ENCODE data around the gene SOX15.

SOX15 gene

GRCh38 chr17:7553356-7553755, 36.5 kb downstream of the SOX15 start:
- no peaks in the 10 kb centered on the region for H3K27me3 ChIP-seq (ENCODE audit: insufficient read depth, poor library complexity, severe bottlenecking)
- H3K9me3 ChIP-seq (ENCODE audit: severe bottlenecking), result no peaks in the 10 kb centered on the region
- H3K36me3 ChIP-seq (ENCODE audit: low read depth), result no peaks in the 10 kb centered on the region
- no peak overlapping the region for H3K27ac ChIP-seq (ENCODE audit: poor library complexity, severe bottlenecking)
- ATAC-seq (ENCODE audit: low read depth), result no peak
- no peak overlapping the region for H3K4me3 ChIP-seq (ENCODE audit: severe bottlenecking)
- H3K4me1 ChIP-seq (ENCODE audit: insufficient read depth, poor library complexity, severe bottlenecking), result peaks cover 1% of the 10 kb centered on the region
- TF ChIP-seq CTCF (IDR thresholded peaks at IDR 0.05; ENCODE audit: poor library complexity, severe bottlenecking), result no peak
- no peak for DNase-seq (ENCODE audit: low spot score)

GRCh38 chr17:7552621-7553051, 37.3 kb downstream of the SOX15 start:
- no peak for ATAC-seq (ENCODE audit: low read depth)
- no peaks in the 10 kb centered on the region for H3K4me1 ChIP-seq (ENCODE audit: insufficient read depth, poor library complexity, severe bottlenecking)
- DNase-seq (ENCODE audit: low spot score), result no peak

GRCh38 chr17:7551396-7551795, 38.5 kb downstream of the SOX15 start:
- Histone ChIP-seq H3K9me3 (ENCODE audit: severe bottlenecking) (no peaks in the 10 kb centered on the region), H3K4me3 (ENCODE audit: severe bottlenecking) (no peak overlapping the region), H3K4me1 (ENCODE audit: insufficient read depth, poor library complexity, severe bottlenecking) (no peaks in the 10 kb centered on the region), H3K27ac (ENCODE audit: poor library complexity, severe bottlenecking) (no peak overlapping the region), H3K27me3 (ENCODE audit: insufficient read depth, poor library complexity, severe bottlenecking) (no peaks in the 10 kb centered on the region), H3K36me3 (ENCODE audit: low read depth) (no peaks in the 10 kb centered on the region)
- ATAC-seq (ENCODE audit: low read depth) (no peak), DNase-seq (ENCODE audit: low spot score) (no peak)
- TF ChIP-seq CTCF (IDR thresholded peaks at IDR 0.05; ENCODE audit: poor library complexity, severe bottlenecking), result no peak

More at GRCh38 chr17:7552621-7553051, 37.3 kb downstream of the SOX15 start:
- no peak for TF ChIP-seq CTCF (IDR thresholded peaks at IDR 0.05; ENCODE audit: poor library complexity, severe bottlenecking)
- Histone ChIP-seq H3K27ac (ENCODE audit: poor library complexity, severe bottlenecking) (no peak overlapping the region), H3K4me3 (ENCODE audit: severe bottlenecking) (no peak overlapping the region), H3K36me3 (ENCODE audit: low read depth) (no peaks in the 10 kb centered on the region), H3K9me3 (ENCODE audit: severe bottlenecking) (no peaks in the 10 kb centered on the region), H3K27me3 (ENCODE audit: insufficient read depth, poor library complexity, severe bottlenecking) (no peaks in the 10 kb centered on the region)

GRCh38 chr17:7550344-7550743, 39.5 kb downstream of the SOX15 start:
- no peak for DNase-seq (ENCODE audit: low spot score)
- Histone ChIP-seq H3K27me3 (ENCODE audit: insufficient read depth, poor library complexity, severe bottlenecking) (no peaks in the 10 kb centered on the region), H3K9me3 (ENCODE audit: severe bottlenecking) (no peaks in the 10 kb centered on the region), H3K4me1 (ENCODE audit: insufficient read depth, poor library complexity, severe bottlenecking) (no peaks in the 10 kb centered on the region), H3K4me3 (ENCODE audit: severe bottlenecking) (no peak overlapping the region), H3K27ac (ENCODE audit: poor library complexity, severe bottlenecking) (no peak overlapping the region), H3K36me3 (ENCODE audit: low read depth) (no peaks in the 10 kb centered on the region)
- TF ChIP-seq CTCF (IDR thresholded peaks at IDR 0.05; ENCODE audit: poor library complexity, severe bottlenecking), result no peak
- no peak for ATAC-seq (ENCODE audit: low read depth)

- H3K27ac ChIP-seq (ENCODE audit: poor library complexity, severe bottlenecking), result peak overlapping the region; percentile 39
Observed at GRCh38 chr17:7549401-7550055, 40.4 kb downstream of the SOX15 start.

More at GRCh38 chr17:7549401-7550055, 40.4 kb downstream of the SOX15 start:
- H3K4me1 ChIP-seq (ENCODE audit: insufficient read depth, poor library complexity, severe bottlenecking), result no peaks in the 10 kb centered on the region
- peak overlapping the region; percentile 32 for H3K4me3 ChIP-seq (ENCODE audit: severe bottlenecking)
- H3K9me3 ChIP-seq (ENCODE audit: severe bottlenecking), result no peaks in the 10 kb centered on the region
- no peaks in the 10 kb centered on the region for H3K27me3 ChIP-seq (ENCODE audit: insufficient read depth, poor library complexity, severe bottlenecking)
- peak; percentile 44 for ATAC-seq (ENCODE audit: low read depth)
- TF ChIP-seq CTCF (IDR thresholded peaks at IDR 0.05; ENCODE audit: poor library complexity, severe bottlenecking), result no peak
- no peaks in the 10 kb centered on the region for H3K36me3 ChIP-seq (ENCODE audit: low read depth)
- DNase-seq (ENCODE audit: low spot score), result no peak

All from RWPE2 (cell line).